ACC112 (cell line): ENCODE results near the gene METTL25B.
A peak's percentile ranks its signal among the peaks of the same experiment; 100 is the strongest.
"Not testable (repeated sequence)": the region's sequence is repeated elsewhere in the genome, so short reads cannot be mapped to it uniquely, and the experiment has no call there.

ENCODE experiments used
- H2AFZ ChIP-seq: fragments of 200-600 bp; sonication (generic); one replicate; pipeline ENCODE4 v1.6.0; 2017; ENCODE audit warnings: antibody characterized with exemption, low read length; ENCODE audit not compliant: unreplicated experiment
- H3K27ac ChIP-seq: fragments of 200-600 bp; sonication (generic); 2 replicates; pipeline ENCODE4 v1.5.1; 2014; ENCODE audit warnings: low read depth, mild to moderate bottlenecking, antibody characterized with exemption, low read length, moderate library complexity
- H3K27me3 ChIP-seq: fragments of 200-600 bp; sonication (generic); 2 replicates; pipeline ENCODE4 v1.6.1; 2014; ENCODE audit warnings: mild to moderate bottlenecking, antibody characterized with exemption, low read length, moderate library complexity, mixed read lengths; ENCODE audit not compliant: insufficient read depth
- H3K36me3 ChIP-seq: fragments of 200-600 bp; sonication (generic); 2 replicates; pipeline ENCODE4 v1.6.1; 2016; ENCODE audit warnings: mild to moderate bottlenecking, antibody characterized with exemption, low read length, moderate library complexity, mixed read lengths; ENCODE audit not compliant: insufficient read depth
- H3K4me1 ChIP-seq: fragments of 200-600 bp; sonication (generic); one replicate; pipeline ENCODE4 v1.6.1; 2016; ENCODE audit warnings: low read length, mixed read lengths; ENCODE audit not compliant: insufficient read depth, unreplicated experiment, control insufficient read depth
- H3K4me3 ChIP-seq: fragments of 200-600 bp; sonication (generic); 2 replicates; pipeline ENCODE4 v1.5.1; 2014; ENCODE audit warnings: mild to moderate bottlenecking, low read depth, low read length
- H3K79me2 ChIP-seq: fragments of 200-600 bp; sonication (generic); one replicate; pipeline ENCODE4 v1.6.0; 2016; ENCODE audit warnings: low read length; ENCODE audit not compliant: control insufficient read depth, unreplicated experiment, insufficient read depth

METTL25B gene

GRCh38 chr1:156750191-156750672, 22.0 kb downstream of the METTL25B start:
- Histone ChIP-seq H3K79me2 (peaks cover 75% of the 10 kb centered on the region), H3K27me3 (no peaks in the 10 kb centered on the region), H3K4me3 (peak overlapping the region; percentile 99), H3K27ac (peak overlapping the region; percentile 100), H3K4me1 (peaks cover 47% of the 10 kb centered on the region), H2AFZ (no peak overlapping the region), H3K36me3 (peaks cover 3% of the 10 kb centered on the region; the same call in 1 of the 2 replicates)

- no peaks in the 10 kb centered on the region for H3K36me3 ChIP-seq
- peaks cover 42% of the 10 kb centered on the region for H3K4me1 ChIP-seq
- H3K27ac ChIP-seq, result peak overlapping the region; percentile 100
- H3K27me3 ChIP-seq, result no peaks in the 10 kb centered on the region
- peaks cover 68% of the 10 kb centered on the region for H3K79me2 ChIP-seq
- peak overlapping the region; percentile 99 for H3K4me3 ChIP-seq
- H2AFZ ChIP-seq, result peak overlapping the region; percentile 48
Observed at GRCh38 chr1:156750711-156751450, 22.6 kb downstream of the METTL25B start.

GRCh38 chr1:156751451-156751756, 23.1 kb downstream of the METTL25B start, which contains the start of gene HDGF:
HDGF (minus strand) TSS chr1:156751675; CDS start chr1:156751429, 246 bp downstream.
- peak within 1 kb of the TSS; percentile 100 for H3K27ac ChIP-seq
- H2AFZ ChIP-seq, result peak within 1 kb of the TSS; percentile 84
- peaks cover 63% of the 10 kb centered on the region for H3K79me2 ChIP-seq
- no peaks in the 10 kb centered on the region for H3K27me3 ChIP-seq
- no peaks in the 10 kb centered on the region for H3K36me3 ChIP-seq
- peak within 1 kb of the TSS; percentile 99 for H3K4me3 ChIP-seq
- peaks cover 37% of the 10 kb centered on the region for H3K4me1 ChIP-seq

GRCh38 chr1:156751757-156752481, 23.6 kb downstream of the METTL25B start:
- peak overlapping the region; percentile 84 for H2AFZ ChIP-seq
- H3K27me3 ChIP-seq, result no peaks in the 10 kb centered on the region

GRCh38 chr1:156752843-156753482, 24.7 kb downstream of the METTL25B start:
- H3K4me1 ChIP-seq, result peaks cover 27% of the 10 kb centered on the region
- no peak overlapping the region for H3K27ac ChIP-seq
- H2AFZ ChIP-seq, result no peak overlapping the region
- H3K27me3 ChIP-seq, result no peaks in the 10 kb centered on the region
- H3K79me2 ChIP-seq, result peaks cover 49% of the 10 kb centered on the region
- no peaks in the 10 kb centered on the region for H3K36me3 ChIP-seq
- H3K4me3 ChIP-seq, result peak overlapping the region; percentile 99

More at GRCh38 chr1:156751757-156752481, 23.6 kb downstream of the METTL25B start:
- Histone ChIP-seq H3K4me1 (peaks cover 36% of the 10 kb centered on the region), H3K36me3 (no peaks in the 10 kb centered on the region), H3K27ac (peak overlapping the region; percentile 100), H3K79me2 (peaks cover 58% of the 10 kb centered on the region), H3K4me3 (peak overlapping the region; percentile 99)

GRCh38 chr1:156754219-156754618, 25.9 kb downstream of the METTL25B start:
- H3K27me3 ChIP-seq, result no peaks in the 10 kb centered on the region
- H3K4me3 ChIP-seq, result no peak overlapping the region
- H3K27ac ChIP-seq, result no peak overlapping the region
- H2AFZ ChIP-seq, result no peak overlapping the region
- H3K4me1 ChIP-seq, result peaks cover 15% of the 10 kb centered on the region
- H3K79me2 ChIP-seq, result peaks cover 36% of the 10 kb centered on the region
- H3K36me3 ChIP-seq, result no peaks in the 10 kb centered on the region

GRCh38 chr1:156755527-156755950, 27.3 kb downstream of the METTL25B start:
- Histone ChIP-seq H3K79me2 (peaks cover 23% of the 10 kb centered on the region), H3K27ac (no peak overlapping the region), H3K27me3 (no peaks in the 10 kb centered on the region), H3K36me3 (no peaks in the 10 kb centered on the region), H3K4me1 (peaks cover 7% of the 10 kb centered on the region), H2AFZ (no peak overlapping the region), H3K4me3 (no peak overlapping the region)

GRCh38 chr1:156756355-156756754, 28.1 kb downstream of the METTL25B start:
- Histone ChIP-seq H3K27me3 (no peaks in the 10 kb centered on the region), H3K36me3 (no peaks in the 10 kb centered on the region), H3K4me1 (peaks cover 7% of the 10 kb centered on the region), H3K4me3 (no peak overlapping the region), H2AFZ (no peak overlapping the region), H3K27ac (no peak overlapping the region), H3K79me2 (peaks cover 15% of the 10 kb centered on the region)

- not testable (repeated sequence) for H3K79me2 ChIP-seq, H3K36me3 ChIP-seq, H3K4me1 ChIP-seq, H3K27ac ChIP-seq, H3K4me3 ChIP-seq, H2AFZ ChIP-seq, H3K27me3 ChIP-seq
Observed at GRCh38 chr1:156757572-156758253, 29.4 kb downstream of the METTL25B start.

GRCh38 chr1:156760092-156760795, 32.0 kb downstream of the METTL25B start:
- Histone ChIP-seq H2AFZ (no peak overlapping the region), H3K27me3 (no peaks in the 10 kb centered on the region), H3K36me3 (no peaks in the 10 kb centered on the region), H3K27ac (no peak overlapping the region), H3K4me1 (no peaks in the 10 kb centered on the region), H3K79me2 (no peaks in the 10 kb centered on the region), H3K4me3 (no peak overlapping the region)
